Mesenchymal stem cell (in vitro differentiated cells and primary cell): Measurements from ENCODE around the gene SMIM21.

Experiments used
- DNase-seq: peaks from one replicate; pipeline ENCODE4 v3.0.0-alpha.2; 2013
- H2AFZ ChIP-seq: one replicate; pipeline ENCODE4 v1.6.1; 2013; ENCODE audit warnings: low read depth, mild to moderate bottlenecking, control low read depth, inconsistent platforms, low read length, moderate library complexity
- H2AK5ac ChIP-seq: 2 replicates; pipeline ENCODE4 v1.6.1; 2013; ENCODE audit warnings: low read length, moderate library complexity, mild to moderate bottlenecking, inconsistent platforms; ENCODE audit not compliant: severe bottlenecking
- H2BK120ac ChIP-seq: one replicate; pipeline ENCODE4 v1.6.1; 2013; ENCODE audit warnings: low read depth, mild to moderate bottlenecking, inconsistent platforms, low read length, moderate library complexity
- H2BK12ac ChIP-seq, 2 experiments: one replicate each; pipeline ENCODE4 v1.6.1; 2013; ENCODE audit warnings: inconsistent platforms in 2 of 2, low read length in 2 of 2, mild to moderate bottlenecking in 2 of 2, moderate library complexity in 2 of 2, control low read depth in 1 of 2
- H2BK15ac ChIP-seq: one replicate; pipeline ENCODE4 v1.6.1; 2013; ENCODE audit warnings: mild to moderate bottlenecking, low read depth, inconsistent platforms; ENCODE audit not compliant: poor library complexity, severe bottlenecking
- H2BK5ac ChIP-seq: 2 replicates; pipeline ENCODE4 v1.6.1; 2013; ENCODE audit warnings: low read depth, mild to moderate bottlenecking, low read length, control low read depth, inconsistent platforms; ENCODE audit not compliant: poor library complexity, severe bottlenecking
- H3K14ac ChIP-seq, 2 experiments: one replicate each; pipeline ENCODE4 v1.6.1; 2013; ENCODE audit warnings: inconsistent platforms in 2 of 2, low read length in 2 of 2, control low read depth in 1 of 2, mild to moderate bottlenecking in 1 of 2, moderate library complexity in 1 of 2
- H3K18ac ChIP-seq, 2 experiments: one replicate each; pipeline ENCODE4 v1.6.1; 2013; ENCODE audit warnings: inconsistent platforms in 2 of 2, low read length in 2 of 2, control low read depth in 1 of 2, low read depth in 1 of 2, mild to moderate bottlenecking in 1 of 2
- H3K23ac ChIP-seq, 2 experiments: one replicate each; pipeline ENCODE4 v1.6.1; 2013; ENCODE audit warnings: inconsistent platforms in 2 of 2, low read length in 2 of 2, mild to moderate bottlenecking in 2 of 2, moderate library complexity in 2 of 2, control low read depth in 1 of 2
- H3K27ac ChIP-seq: 2 replicates; pipeline ENCODE4 v1.5.1; 2013; ENCODE audit warnings: mild to moderate bottlenecking, moderate library complexity, low read length, control low read depth, inconsistent platforms; ENCODE audit not compliant: poor library complexity, severe bottlenecking
- H3K27me3 ChIP-seq, 2 experiments: 2 replicates each; pipeline versions ENCODE4 v1.6.1 to v1.7.0; 2013; ENCODE audit warnings: low read length in 2 of 2, mild to moderate bottlenecking in 2 of 2, moderate library complexity in 2 of 2, control low read depth in 1 of 2, inconsistent platforms in 1 of 2; ENCODE audit not compliant: control insufficient read depth in 1 of 2, insufficient read depth in 1 of 2
- H3K36me3 ChIP-seq, 2 experiments: 2 replicates each; pipeline versions ENCODE4 v1.6.1 to v1.7.0; 2013; ENCODE audit warnings: low read length in 2 of 2, control low read depth in 1 of 2, inconsistent platforms in 1 of 2, low read depth in 1 of 2, mild to moderate bottlenecking in 1 of 2; ENCODE audit not compliant: insufficient read depth in 2 of 2, control insufficient read depth in 1 of 2
- H3K4ac ChIP-seq, 2 experiments: one replicate each; pipeline ENCODE4 v1.6.1; 2013; ENCODE audit warnings: inconsistent platforms in 2 of 2, low read length in 2 of 2, mild to moderate bottlenecking in 2 of 2, moderate library complexity in 2 of 2, control low read depth in 1 of 2, low read depth in 1 of 2
- H3K4me1 ChIP-seq: 2 replicates; pipeline ENCODE4 v1.6.1; 2013; ENCODE audit warnings: low read depth, low read length, control low read depth; ENCODE audit not compliant: control insufficient read depth, insufficient read depth
- H3K4me2 ChIP-seq: 2 replicates; pipeline ENCODE4 v1.6.1; 2013; ENCODE audit warnings: low read length, mild to moderate bottlenecking, inconsistent platforms; ENCODE audit not compliant: poor library complexity, severe bottlenecking
- H3K4me3 ChIP-seq, 2 experiments: 2 replicates each; pipeline versions ENCODE4 v1.5.1 to v1.7.0; 2013; ENCODE audit warnings: low read length in 2 of 2, mild to moderate bottlenecking in 2 of 2, control low read depth in 1 of 2, low read depth in 1 of 2; ENCODE audit not compliant: insufficient read depth in 1 of 2
- H3K79me1 ChIP-seq: replicated peaks from 2 replicates; pipeline ENCODE4 v1.6.1; 2013; ENCODE audit warnings: mild to moderate bottlenecking, control low read depth, low read length, inconsistent platforms; ENCODE audit not compliant: poor library complexity, severe bottlenecking
- H3K9ac ChIP-seq: 2 replicates; pipeline ENCODE4 v1.7.0; 2013; ENCODE audit warnings: mild to moderate bottlenecking, low read length, moderate library complexity
- H3K9me3 ChIP-seq: 2 replicates; pipeline ENCODE4 v1.7.0; 2013; ENCODE audit warnings: mild to moderate bottlenecking, low read length; ENCODE audit not compliant: control insufficient read depth
- H4K8ac ChIP-seq: one replicate; pipeline ENCODE4 v1.6.1; 2013; ENCODE audit warnings: inconsistent platforms, mild to moderate bottlenecking, low read length, moderate library complexity
- H4K91ac ChIP-seq: one replicate; pipeline ENCODE4 v1.6.1; 2013; ENCODE audit warnings: mild to moderate bottlenecking, low read length, inconsistent platforms
- WGBS: methylation state at CpG from one replicate; pipeline ENCODE4 v1.1.7; 2013; ENCODE audit warnings: mixed read lengths; 5-methylcytosine and 5-hydroxymethylcytosine counted together

SMIM21 gene

DNA sequence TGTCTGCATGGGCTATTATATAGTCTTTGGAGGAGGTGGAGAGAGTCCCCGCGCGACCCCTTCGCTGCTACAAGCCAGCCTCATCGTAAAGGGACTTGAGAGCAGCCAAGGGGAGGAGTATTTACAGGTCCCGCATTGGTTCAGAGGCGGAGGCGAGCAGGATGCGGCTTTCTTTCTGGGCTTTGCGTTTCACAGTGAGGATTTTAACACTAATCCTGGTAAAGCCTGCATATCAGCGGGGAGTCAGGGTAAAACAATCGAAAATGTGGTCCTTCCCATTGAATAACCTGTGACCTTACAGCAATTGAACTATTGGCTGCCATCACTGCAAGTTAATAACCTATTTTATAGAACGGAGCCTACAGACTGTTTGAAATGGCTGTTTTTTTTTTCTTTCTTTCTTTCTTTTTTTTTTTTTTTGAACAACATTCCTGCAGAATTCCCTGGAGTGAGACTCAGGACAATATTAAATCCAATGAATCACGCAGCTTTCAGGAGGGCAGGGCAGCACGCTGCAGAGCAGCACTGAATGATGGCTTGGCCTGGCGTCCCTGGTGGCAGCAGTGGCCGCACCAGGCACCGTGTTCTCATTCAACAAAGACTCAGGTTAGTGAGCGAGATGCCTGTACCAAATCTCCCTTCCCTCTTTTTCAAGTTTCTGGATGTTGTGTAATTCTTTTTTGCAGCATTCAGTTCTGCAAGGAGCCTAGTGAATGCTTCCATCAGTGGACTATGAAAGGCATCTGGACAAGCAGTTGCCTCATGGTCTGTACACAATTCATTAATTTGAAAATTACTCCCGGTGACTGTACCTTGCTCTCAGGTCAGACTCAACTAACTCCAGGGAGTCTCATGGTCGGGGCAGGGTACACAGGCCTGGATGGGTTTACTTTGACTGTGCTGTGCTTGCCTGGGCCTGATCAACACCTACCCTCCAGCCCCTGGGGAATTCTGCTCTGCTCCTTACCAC lies 19.8 kb downstream of the SMIM21 start:
- Histone ChIP-seq H3K9ac (peak overlapping the region; percentile 78), H3K36me3 (no peaks in the 10 kb centered on the region), H3K4me3 (peak overlapping the region in 1 of 2 experiments; percentile 63), H3K23ac (no peak overlapping the region), H2BK5ac (no peak overlapping the region), H2BK120ac (no peak overlapping the region), H3K4ac (no peak overlapping the region), H3K27ac (no peak overlapping the region), H3K9me3 (no peaks in the 10 kb centered on the region), H2AK5ac (no peak overlapping the region), H3K79me1 (no peaks in the 10 kb centered on the region), H2AFZ (no peak overlapping the region), H3K14ac (no peak overlapping the region), H4K8ac (no peak overlapping the region), H3K18ac (no peak overlapping the region), H2BK15ac (no peak overlapping the region), H4K91ac (no peak overlapping the region), H2BK12ac (no peak overlapping the region), H3K4me1 (peaks cover 11% of the 10 kb centered on the region), H3K27me3 (peaks cover 0 to 5% of the 10 kb centered on the region in 2 experiments), H3K4me2 (peak overlapping the region; percentile 62)
- WGBS, result 68% methylated on average over 20 of the region's 21 CpGs
- DNase-seq, result peak; percentile 16

- Histone ChIP-seq H2BK12ac (no peak overlapping the region), H4K91ac (no peak overlapping the region), H3K27me3 (no peaks in the 10 kb centered on the region), H3K27ac (no peak overlapping the region), H3K36me3 (no peaks in the 10 kb centered on the region), H4K8ac (no peak overlapping the region), H2BK15ac (no peak overlapping the region), H3K79me1 (no peaks in the 10 kb centered on the region), H2AK5ac (no peak overlapping the region), H3K4me3 (peak overlapping the region in 1 of 2 experiments; percentile 63), H3K9ac (peak overlapping the region; percentile 78), H2BK5ac (no peak overlapping the region), H2AFZ (no peak overlapping the region), H3K14ac (no peak overlapping the region), H3K4me1 (peaks cover 11% of the 10 kb centered on the region), H3K4ac (no peak overlapping the region), H3K23ac (no peak overlapping the region), H2BK120ac (no peak overlapping the region), H3K4me2 (no peak overlapping the region), H3K9me3 (no peaks in the 10 kb centered on the region), H3K18ac (no peak overlapping the region)
- no peak for DNase-seq
- 93% methylated on average over 28 of the region's 28 CpGs for WGBS
Measured at GRCh38 chr18:75406491-75407445, 20.7 kb downstream of the SMIM21 start.

DNA sequence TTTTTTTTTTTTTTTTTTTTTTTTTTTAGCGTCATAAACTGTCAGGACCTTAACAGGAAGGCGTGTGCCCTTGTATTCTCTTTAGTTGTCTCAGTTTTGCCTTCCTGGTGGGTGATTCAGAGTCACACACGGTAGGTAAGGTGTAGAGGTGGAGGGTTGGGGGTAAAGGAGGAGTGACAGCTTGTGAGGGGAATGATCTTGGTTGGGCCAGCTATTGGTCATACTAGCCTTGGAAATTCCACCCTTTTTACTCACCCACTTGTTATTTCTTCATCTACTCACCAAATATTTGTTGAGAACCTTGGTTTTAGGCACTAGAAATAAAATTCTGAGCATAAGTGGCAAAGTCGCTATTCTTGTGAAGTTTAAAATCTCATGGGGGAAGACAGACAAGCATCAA lies 22.2 kb downstream of the SMIM21 start:
- no peak overlapping the region for H2BK120ac ChIP-seq
- H3K23ac ChIP-seq, result no peak overlapping the region
- H3K36me3 ChIP-seq, result no peaks in the 10 kb centered on the region
- 71% methylated on average over 2 of the region's 4 CpGs for WGBS
- H3K4me2 ChIP-seq, result no peak overlapping the region
- H3K27ac ChIP-seq, result no peak overlapping the region
- H4K91ac ChIP-seq, result no peak overlapping the region
- H2AK5ac ChIP-seq, result no peak overlapping the region
- no peak overlapping the region for H2AFZ ChIP-seq
- H2BK5ac ChIP-seq, result no peak overlapping the region
- H4K8ac ChIP-seq, result no peak overlapping the region
- H3K4me1 ChIP-seq, result peaks cover 11% of the 10 kb centered on the region
- no peak overlapping the region for H3K18ac ChIP-seq
- no peak overlapping the region for H3K4ac ChIP-seq
- no peak overlapping the region for H2BK12ac ChIP-seq
- no peak overlapping the region for H3K14ac ChIP-seq
- no peaks in the 10 kb centered on the region for H3K79me1 ChIP-seq
- H3K27me3 ChIP-seq, result no peaks in the 10 kb centered on the region
- H2BK15ac ChIP-seq, result no peak overlapping the region
- no peak overlapping the region for H3K9ac ChIP-seq
- no peaks in the 10 kb centered on the region for H3K9me3 ChIP-seq
- DNase-seq, result no peak
- no peak overlapping the region for H3K4me3 ChIP-seq

DNA sequence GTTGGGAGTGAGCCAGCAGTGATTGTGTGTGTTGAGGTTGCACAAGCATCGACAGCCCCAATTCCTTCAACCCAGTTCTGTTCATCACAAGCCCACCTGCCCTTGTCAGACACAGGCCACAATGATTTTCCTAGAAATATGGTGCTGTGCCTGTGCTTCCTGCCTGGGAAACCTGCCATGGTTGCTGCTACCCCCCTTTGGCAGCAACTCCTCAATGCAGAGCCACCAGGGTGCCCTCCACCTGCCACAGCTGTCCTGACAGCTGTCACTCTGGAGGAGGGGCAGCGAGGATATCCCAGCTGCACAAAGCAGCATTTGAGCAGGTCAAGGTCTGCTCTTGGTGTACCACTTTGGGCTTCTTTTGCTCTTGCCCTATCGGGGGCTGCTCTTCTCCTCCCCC lies 27.1 kb downstream of the SMIM21 start:
- no peak overlapping the region for H3K4me3 ChIP-seq
- no peak overlapping the region for H3K14ac ChIP-seq
- H2AFZ ChIP-seq, result no peak overlapping the region
- H3K79me1 ChIP-seq, result no peaks in the 10 kb centered on the region
- H4K8ac ChIP-seq, result no peak overlapping the region
- H3K27ac ChIP-seq, result no peak overlapping the region
- no peak overlapping the region for H3K23ac ChIP-seq
- H3K9me3 ChIP-seq, result no peaks in the 10 kb centered on the region
- H2BK15ac ChIP-seq, result no peak overlapping the region
- no peak for DNase-seq
- no peak overlapping the region for H2BK12ac ChIP-seq
- 84% methylated on average over 2 of the region's 3 CpGs for WGBS
- no peak overlapping the region for H4K91ac ChIP-seq
- H3K27me3 ChIP-seq, result peaks cover 6 to 13% of the 10 kb centered on the region in 2 experiments
- no peak overlapping the region for H3K18ac ChIP-seq
- no peak overlapping the region for H2BK5ac ChIP-seq
- H3K9ac ChIP-seq, result no peak overlapping the region
- no peak overlapping the region for H2BK120ac ChIP-seq
- no peak overlapping the region for H2AK5ac ChIP-seq
- no peak overlapping the region for H3K4me2 ChIP-seq
- H3K4me1 ChIP-seq, result no peaks in the 10 kb centered on the region
- H3K4ac ChIP-seq, result no peak overlapping the region
- H3K36me3 ChIP-seq, result no peaks in the 10 kb centered on the region
